Upper lobe of right lung (tissue), 1 donor: ENCODE results near the gene PDE11A. TPM values are rescaled to one million over a fixed set of nuclear protein-coding genes. Genes with fewer than 3 reads are reported as not detected.

Experiments
- ATAC-seq: fragments of 200-7000 bp; cut with Tn5 transposase; one replicate; pipeline ENCODE4 v1.9.1; 2020; ENCODE audit warnings: mild to moderate bottlenecking, moderate library complexity
- DNase-seq: peaks from one replicate; pipeline ENCODE4 v3.0.0-alpha.2; 2020
- H3K27ac ChIP-seq: fragments of 200-600 bp; one replicate; pipeline ENCODE4 v1.8.0; 2022
- H3K27me3 ChIP-seq: fragments of 200-600 bp; one replicate; pipeline ENCODE4 v1.8.0; 2022; ENCODE audit warnings: mild to moderate bottlenecking
- H3K36me3 ChIP-seq: fragments of 200-600 bp; one replicate; pipeline ENCODE4 v1.8.0; 2022
- H3K4me1 ChIP-seq: fragments of 200-600 bp; one replicate; pipeline ENCODE4 v1.8.0; 2022
- H3K4me3 ChIP-seq: fragments of 200-600 bp; one replicate; pipeline ENCODE4 v1.8.0; 2022; ENCODE audit warnings: mild to moderate bottlenecking
- H3K9me3 ChIP-seq: fragments of 200-600 bp; one replicate; pipeline ENCODE4 v1.8.0; 2022
- CTCF ChIP-seq: fragments of 200-600 bp; IDR thresholded peaks from one replicate; pipeline ENCODE4 v1.8.0; 2022; ENCODE audit warnings: antibody characterized with exemption
- intact Hi-C: fragments of 100-400 bp; cut with DNase I; formaldehyde crosslinking; loops from one replicate; pipeline ENCODE4 v1.11.0; 2022
- total RNA-seq: library from RNA; stranded (reverse); fragmentation: NEBNext Ultra II Directional; extraction: Animal tissue kit (Norgen Biotek cat#: 25700); gene quantifications from one replicate; pipeline ENCODE4 v1.2.1, GENCODE V29; 2021
- donor health status: DM: no; HTN: yes; CAD: no; lungs with severe emphysema.

PDE11A gene
- total RNA-seq, 1 donor from 2014 or later: not detected

DNA sequence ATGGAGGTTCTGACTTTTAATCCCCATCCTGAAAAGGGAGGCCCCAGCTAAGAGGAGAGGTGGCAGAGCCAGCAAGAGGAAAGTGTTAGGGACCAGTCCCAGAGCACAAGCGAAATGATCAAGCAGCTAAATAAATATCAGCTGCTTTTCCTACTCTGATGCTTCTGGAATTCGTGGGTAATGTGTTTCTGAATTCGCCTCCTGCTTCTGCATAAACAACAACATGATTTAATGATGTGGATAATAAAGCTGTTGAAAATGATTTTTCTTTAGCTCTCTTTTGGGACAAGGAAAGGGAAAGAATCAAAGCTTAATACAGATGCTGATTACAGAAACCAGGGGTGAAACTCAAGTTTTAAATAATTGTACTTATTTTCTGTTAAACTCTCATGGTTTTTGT is 329.7 kb downstream of the PDE11A start:
- ATAC-seq (no peak), DNase-seq (no peak)
- no peaks in the 10 kb centered on the region for H3K9me3 ChIP-seq
- no peak for TF ChIP-seq CTCF
- no peaks in the 10 kb centered on the region for H3K36me3 ChIP-seq
- H3K27me3 ChIP-seq: no peaks in the 10 kb centered on the region
- intact Hi-C loops: no loop called here
- peaks cover 4% of the 10 kb centered on the region for H3K4me1 ChIP-seq
- no peak overlapping the region for H3K27ac ChIP-seq
- no peak overlapping the region for H3K4me3 ChIP-seq

- intact Hi-C loops: no loop called here
- H3K4me3 ChIP-seq: no peak overlapping the region
- H3K36me3 ChIP-seq: no peaks in the 10 kb centered on the region
- H3K9me3 ChIP-seq: no peaks in the 10 kb centered on the region
- no peaks in the 10 kb centered on the region for H3K27me3 ChIP-seq
- no peak for DNase-seq
- peaks cover 4% of the 10 kb centered on the region for H3K4me1 ChIP-seq
- H3K27ac ChIP-seq: no peak overlapping the region
- TF ChIP-seq CTCF: no peak
- ATAC-seq: no peak
Observed at GRCh38 chr2:177741866-177742265, 330.7 kb downstream of the PDE11A start.

- TF ChIP-seq CTCF: no peak
- ATAC-seq (no peak), DNase-seq (no peak)
Observed at GRCh38 chr2:177740700-177741099, 331.9 kb downstream of the PDE11A start.

GRCh38 chr2:177738461-177739235 is 333.9 kb downstream of the PDE11A start:
- DNase-seq (no peak), ATAC-seq (no peak)
- TF ChIP-seq CTCF: no peak
- Histone ChIP-seq H3K36me3 (no peaks in the 10 kb centered on the region), H3K27me3 (no peaks in the 10 kb centered on the region), H3K4me1 (no peaks in the 10 kb centered on the region), H3K27ac (no peak overlapping the region), H3K4me3 (no peak overlapping the region), H3K9me3 (no peaks in the 10 kb centered on the region)
- intact Hi-C loops: no loop called here

More at GRCh38 chr2:177740700-177741099, 331.9 kb downstream of the PDE11A start:
- H3K27me3 ChIP-seq: no peaks in the 10 kb centered on the region
- no peaks in the 10 kb centered on the region for H3K36me3 ChIP-seq
- H3K4me3 ChIP-seq: no peak overlapping the region
- H3K4me1 ChIP-seq: no peaks in the 10 kb centered on the region
- intact Hi-C loops: no loop called here
- no peak overlapping the region for H3K27ac ChIP-seq
- no peaks in the 10 kb centered on the region for H3K9me3 ChIP-seq

GRCh38 chr2:177735318-177735803 is 337.2 kb downstream of the PDE11A start:
- DNase-seq (no peak), ATAC-seq (no peak)
- Histone ChIP-seq H3K4me1 (no peaks in the 10 kb centered on the region), H3K27ac (no peak overlapping the region), H3K4me3 (no peak overlapping the region), H3K27me3 (no peaks in the 10 kb centered on the region), H3K9me3 (no peaks in the 10 kb centered on the region), H3K36me3 (no peaks in the 10 kb centered on the region)
- intact Hi-C loops: no loop called here
- no peak for TF ChIP-seq CTCF
